Measurements from ENCODE around the gene GRAMD1B.

The GRAMD1B gene

DNA sequence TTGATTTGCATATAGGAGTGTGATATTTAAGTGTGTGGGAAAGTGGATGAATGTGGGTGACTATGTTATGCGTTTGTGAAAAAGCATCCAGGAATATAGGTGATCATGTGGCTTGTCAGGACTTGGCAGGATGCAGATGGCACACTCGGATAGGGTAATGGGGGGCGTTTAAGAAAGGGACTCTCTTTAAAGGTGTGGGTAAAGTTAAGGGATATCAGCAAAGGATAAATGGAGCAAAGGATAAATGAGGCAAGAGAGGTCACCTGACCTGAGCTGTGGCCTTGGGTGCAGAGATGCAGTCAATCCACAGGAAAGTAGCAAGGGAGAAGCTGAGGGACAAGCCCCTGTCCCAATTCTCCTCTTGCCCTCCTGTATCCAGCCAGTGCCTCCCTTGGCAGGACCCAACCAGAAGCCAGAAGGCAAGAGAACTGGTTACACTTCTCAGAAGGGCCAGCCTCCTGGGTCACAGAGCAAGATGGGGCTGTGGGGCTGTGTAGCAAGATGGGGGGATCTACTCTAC, 47.5 kb upstream of the GRAMD1B start:
- Histone ChIP-seq H3K79me2 (ENCODE audit: insufficient read depth, low read length) (no peaks in the 10 kb centered on the region), H3K9me2 (replicated peaks; ENCODE audit: low read depth, low read length) (no peaks in the 10 kb centered on the region), H3K9ac (ENCODE audit: low read depth, low read length, poor library complexity, severe bottlenecking) (no peak overlapping the region), H3K4me1 (ENCODE audit: insufficient read depth, low read length, poor library complexity, severe bottlenecking) (no peaks in the 10 kb centered on the region), H3K4me2 (ENCODE audit: low read depth, low read length, poor library complexity, severe bottlenecking) (no peak overlapping the region), H3K36me3 (ENCODE audit: insufficient read depth, low read length) (no peaks in the 10 kb centered on the region), H4K20me1 (ENCODE audit: insufficient read depth, low read length, poor library complexity, severe bottlenecking) (no peaks in the 10 kb centered on the region), H3K9me3 (ENCODE audit: insufficient read depth, low read depth, low read length) (no peaks in the 10 kb centered on the region), H2AFZ (ENCODE audit: low read length) (no peak overlapping the region), H3F3A (ENCODE audit: low read depth) (no peaks in the 10 kb centered on the region), H3K4me3 (ENCODE audit: low read length, poor library complexity, severe bottlenecking) (no peak overlapping the region), H3K27me3 (ENCODE audit: insufficient read depth, low read length, poor library complexity, severe bottlenecking) (no peaks in the 10 kb centered on the region)
- no peak for TF ChIP-seq EZH2phosphoT487 (IDR thresholded peaks at IDR 0.05; ENCODE audit: borderline replicate concordance)
- TF ChIP-seq CTCF (conservative IDR thresholded peaks at IDR 0.05; ENCODE audit: low read length), result no peak

DNA sequence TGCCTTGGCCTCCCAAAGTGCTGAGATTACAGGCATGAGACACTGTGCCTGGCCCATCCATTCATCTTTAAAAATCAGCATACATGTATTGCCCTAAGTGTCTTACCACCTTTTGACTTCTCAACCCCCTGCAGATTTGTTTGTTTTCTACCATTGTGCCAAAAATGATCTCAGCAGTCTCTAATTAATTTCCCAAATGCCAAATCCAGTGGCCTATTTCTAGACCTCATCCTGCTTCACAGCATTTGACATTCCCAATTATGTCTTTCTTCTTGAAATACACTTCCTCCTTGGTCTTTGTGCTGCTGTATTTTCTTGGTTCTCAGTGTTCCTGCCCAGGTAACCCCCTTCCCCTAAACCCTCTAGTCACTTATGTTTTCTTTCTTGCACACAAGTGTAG, 46.0 kb upstream of the GRAMD1B start:
- Histone ChIP-seq H3K79me2 (ENCODE audit: insufficient read depth, low read length) (no peaks in the 10 kb centered on the region), H3F3A (ENCODE audit: low read depth) (no peaks in the 10 kb centered on the region), H3K4me2 (ENCODE audit: low read depth, low read length, poor library complexity, severe bottlenecking) (no peak overlapping the region), H3K36me3 (ENCODE audit: insufficient read depth, low read length) (no peaks in the 10 kb centered on the region), H3K9me3 (ENCODE audit: insufficient read depth, low read depth, low read length) (no peaks in the 10 kb centered on the region), H3K9me2 (replicated peaks; ENCODE audit: low read depth, low read length) (no peaks in the 10 kb centered on the region), H2AFZ (ENCODE audit: low read length) (no peak overlapping the region), H3K4me1 (ENCODE audit: insufficient read depth, low read length, poor library complexity, severe bottlenecking) (no peaks in the 10 kb centered on the region), H4K20me1 (ENCODE audit: insufficient read depth, low read length, poor library complexity, severe bottlenecking) (no peaks in the 10 kb centered on the region), H3K4me3 (ENCODE audit: low read length, poor library complexity, severe bottlenecking) (no peak overlapping the region), H3K27me3 (ENCODE audit: insufficient read depth, low read length, poor library complexity, severe bottlenecking) (no peaks in the 10 kb centered on the region), H3K9ac (ENCODE audit: low read depth, low read length, poor library complexity, severe bottlenecking) (no peak overlapping the region)
- no peak for TF ChIP-seq EZH2phosphoT487 (IDR thresholded peaks at IDR 0.05; ENCODE audit: borderline replicate concordance)
- TF ChIP-seq CTCF (conservative IDR thresholded peaks at IDR 0.05; ENCODE audit: low read length), result no peak

DNA sequence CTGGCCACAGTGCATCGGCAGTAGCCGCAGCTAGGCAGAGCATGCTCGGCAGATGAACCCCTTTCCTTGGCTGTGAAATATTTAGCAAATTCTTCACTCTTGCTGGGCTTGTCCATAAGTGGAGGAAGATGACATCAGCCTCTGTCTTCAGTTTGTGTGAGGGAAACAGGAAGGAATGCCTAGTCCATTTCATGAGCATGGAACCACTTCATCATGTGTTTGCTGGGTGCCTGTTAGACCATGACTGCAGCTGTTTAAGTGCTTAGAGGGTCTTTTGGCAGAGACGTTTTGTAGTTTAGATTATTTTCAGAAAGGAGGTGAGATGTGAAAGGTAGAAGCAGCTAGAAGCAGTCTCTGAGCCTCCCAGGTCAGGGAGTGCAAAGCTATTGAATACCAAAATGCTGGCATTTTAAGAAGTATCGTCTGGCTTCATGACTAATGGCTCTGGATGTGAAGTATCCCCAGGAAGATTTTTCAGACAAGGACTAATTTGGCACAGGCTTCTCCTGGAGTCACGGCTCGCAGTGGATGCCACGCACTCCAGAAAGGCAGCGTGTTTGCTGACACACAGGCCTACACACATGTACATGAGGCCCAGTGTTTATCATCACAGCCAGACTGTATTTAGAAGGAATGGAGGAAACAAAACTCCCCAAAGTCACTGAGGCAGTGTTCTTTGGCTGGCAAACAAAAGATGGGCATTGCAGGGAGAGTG, 43.1 kb upstream of the GRAMD1B start:
- TF ChIP-seq CTCF (conservative IDR thresholded peaks at IDR 0.05; ENCODE audit: low read length) (no peak), EZH2phosphoT487 (IDR thresholded peaks at IDR 0.05; ENCODE audit: borderline replicate concordance) (no peak)
- Histone ChIP-seq H3K9ac (ENCODE audit: low read depth, low read length, poor library complexity, severe bottlenecking) (no peak overlapping the region), H3K9me3 (ENCODE audit: insufficient read depth, low read depth, low read length) (no peaks in the 10 kb centered on the region), H3K79me2 (ENCODE audit: insufficient read depth, low read length) (no peaks in the 10 kb centered on the region), H2AFZ (ENCODE audit: low read length) (no peak overlapping the region), H3K36me3 (ENCODE audit: insufficient read depth, low read length) (no peaks in the 10 kb centered on the region), H3K9me2 (replicated peaks; ENCODE audit: low read depth, low read length) (no peaks in the 10 kb centered on the region), H3F3A (ENCODE audit: low read depth) (no peaks in the 10 kb centered on the region), H3K4me3 (ENCODE audit: low read length, poor library complexity, severe bottlenecking) (no peak overlapping the region), H3K4me1 (ENCODE audit: insufficient read depth, low read length, poor library complexity, severe bottlenecking) (no peaks in the 10 kb centered on the region), H4K20me1 (ENCODE audit: insufficient read depth, low read length, poor library complexity, severe bottlenecking) (no peaks in the 10 kb centered on the region), H3K27me3 (ENCODE audit: insufficient read depth, low read length, poor library complexity, severe bottlenecking) (no peaks in the 10 kb centered on the region), H3K4me2 (ENCODE audit: low read depth, low read length, poor library complexity, severe bottlenecking) (no peak overlapping the region)

Measured in Loucy (cell line).